WTC11 (cell line): ENCODE data around the gene FOXA3. TPM values are rescaled to one million over a fixed set of nuclear protein-coding genes. Genes with fewer than 3 reads are reported as not detected.
A peak's percentile ranks its signal among the peaks of the same experiment; 100 is the strongest.

ENCODE experiments used
- ATF1 ChIP-seq: sonication (generic); formaldehyde crosslinking; IDR thresholded peaks from 2 replicates; pipeline ENCODE4 v1.8.1; 2023; ENCODE audit warnings: mild to moderate bottlenecking, moderate library complexity, missing genetic modification reagents
- CBFB ChIP-seq: sonication (generic); formaldehyde crosslinking; IDR thresholded peaks from 2 replicates; pipeline ENCODE4 v1.8.1; 2022; ENCODE audit warnings: mild to moderate bottlenecking, low read depth, missing genetic modification reagents
- ELF4 ChIP-seq: sonication (generic); formaldehyde crosslinking; IDR thresholded peaks from 2 replicates; pipeline ENCODE4 v1.8.1; 2022; ENCODE audit warnings: low read depth, mild to moderate bottlenecking, moderate library complexity, missing genetic modification reagents
- ESRRA ChIP-seq: sonication (generic); formaldehyde crosslinking; IDR thresholded peaks from 2 replicates; pipeline ENCODE4 v1.8.1; 2022; ENCODE audit warnings: mild to moderate bottlenecking, missing genetic modification reagents, borderline replicate concordance
- FOXJ3 ChIP-seq: sonication (generic); formaldehyde crosslinking; IDR thresholded peaks from 2 replicates; pipeline ENCODE4 v1.9.0; 2021; ENCODE audit warnings: missing genetic modification reagents, mild to moderate bottlenecking, borderline replicate concordance
- GABPB1 ChIP-seq: sonication (generic); formaldehyde crosslinking; IDR thresholded peaks from 2 replicates; pipeline ENCODE4 v1.8.1; 2023; ENCODE audit warnings: mild to moderate bottlenecking, missing genetic modification reagents
- HMGA2 ChIP-seq: fragments of 250-450 bp; sonication (Bioruptor Pico); IDR thresholded peaks from 2 replicates; pipeline ENCODE4 v1.4.0; 2021; ENCODE audit warnings: mild to moderate bottlenecking, moderate library complexity
- KAT7 ChIP-seq: sonication (generic); formaldehyde crosslinking; IDR thresholded peaks from 2 replicates; pipeline ENCODE4 v1.8.1; 2023; ENCODE audit warnings: missing genetic modification reagents, mild to moderate bottlenecking, borderline replicate concordance
- MYBL2 ChIP-seq: sonication (generic); formaldehyde crosslinking; IDR thresholded peaks from 2 replicates; pipeline ENCODE4 v1.8.1; 2023; ENCODE audit warnings: mild to moderate bottlenecking, moderate library complexity, missing genetic modification reagents
- NR2C2 ChIP-seq: sonication (generic); formaldehyde crosslinking; IDR thresholded peaks from 2 replicates; pipeline ENCODE4 v1.8.0; 2022; ENCODE audit warnings: mild to moderate bottlenecking, missing genetic modification reagents
- RELA ChIP-seq: sonication (generic); formaldehyde crosslinking; IDR thresholded peaks from 2 replicates; pipeline ENCODE4 v1.8.1; 2022; ENCODE audit warnings: missing genetic modification reagents, mild to moderate bottlenecking, borderline replicate concordance
- TEAD1 ChIP-seq: sonication (generic); formaldehyde crosslinking; IDR thresholded peaks from 2 replicates; pipeline ENCODE4 v1.8.0; 2022; ENCODE audit warnings: mild to moderate bottlenecking, missing genetic modification reagents
- TP53 ChIP-seq: sonication (generic); formaldehyde crosslinking; IDR thresholded peaks from 2 replicates; pipeline ENCODE4 v1.8.1; 2023; ENCODE audit warnings: mild to moderate bottlenecking, missing genetic modification reagents
- ZBTB21 ChIP-seq: sonication (generic); formaldehyde crosslinking; IDR thresholded peaks from 2 replicates; pipeline ENCODE4 v1.8.1; 2023; ENCODE audit warnings: mild to moderate bottlenecking, missing genetic modification reagents, borderline replicate concordance
- ZNF219 ChIP-seq: sonication (generic); formaldehyde crosslinking; IDR thresholded peaks from 2 replicates; pipeline ENCODE4 v1.8.0; 2023; ENCODE audit warnings: missing genetic modification reagents, mild to moderate bottlenecking, borderline replicate concordance
- ZNF396 ChIP-seq: fragments of 250-450 bp; sonication (Bioruptor Pico); IDR thresholded peaks from 2 replicates; pipeline ENCODE4 v1.8.0; 2021; ENCODE audit warnings: mild to moderate bottlenecking, moderate library complexity, borderline replicate concordance
- ZNF423 ChIP-seq: fragments of 250-450 bp; sonication (Bioruptor Pico); IDR thresholded peaks from 2 replicates; pipeline ENCODE4 v2.1.2; 2022; ENCODE audit warnings: mild to moderate bottlenecking, moderate library complexity
- total RNA-seq: library from RNA; stranded (reverse); gene quantifications from 3 replicates; pipeline ENCODE4 v1.2.3, GENCODE V29; 2021
- TF ChIP-seq, protein P1 (sequence below): sonication (generic); formaldehyde crosslinking; IDR thresholded peaks from 2 replicates; pipeline ENCODE4 v1.8.1; 2023; ENCODE audit warnings: mild to moderate bottlenecking, missing genetic modification reagents, borderline replicate concordance
- TF ChIP-seq, protein P2 (sequence below): sonication (generic); formaldehyde crosslinking; IDR thresholded peaks from 2 replicates; pipeline ENCODE4 v1.8.1; 2023; ENCODE audit warnings: mild to moderate bottlenecking, missing genetic modification reagents
- TF ChIP-seq, protein P3 (sequence below): sonication (generic); formaldehyde crosslinking; IDR thresholded peaks from 2 replicates; pipeline ENCODE4 v1.8.0; 2023; ENCODE audit warnings: mild to moderate bottlenecking, missing genetic modification reagents
- TF ChIP-seq, protein P4 (sequence below): sonication (generic); formaldehyde crosslinking; IDR thresholded peaks from 2 replicates; pipeline ENCODE4 v1.8.0; 2023; ENCODE audit warnings: missing genetic modification reagents
- TF ChIP-seq, protein P5 (sequence below): sonication (generic); formaldehyde crosslinking; IDR thresholded peaks from 2 replicates; pipeline ENCODE4 v1.8.1; 2022; ENCODE audit warnings: low read depth, mild to moderate bottlenecking, moderate library complexity, missing genetic modification reagents, borderline replicate concordance
- TF ChIP-seq, protein P6 (sequence below): fragments of 200-600 bp; IDR thresholded peaks from 2 replicates; pipeline ENCODE4 v1.8.0; 2022; ENCODE audit warnings: antibody characterized with exemption

FOXA3 gene
- total RNA-seq, 1 experiment from 2014 or later: 20.7 TPM

DNA sequence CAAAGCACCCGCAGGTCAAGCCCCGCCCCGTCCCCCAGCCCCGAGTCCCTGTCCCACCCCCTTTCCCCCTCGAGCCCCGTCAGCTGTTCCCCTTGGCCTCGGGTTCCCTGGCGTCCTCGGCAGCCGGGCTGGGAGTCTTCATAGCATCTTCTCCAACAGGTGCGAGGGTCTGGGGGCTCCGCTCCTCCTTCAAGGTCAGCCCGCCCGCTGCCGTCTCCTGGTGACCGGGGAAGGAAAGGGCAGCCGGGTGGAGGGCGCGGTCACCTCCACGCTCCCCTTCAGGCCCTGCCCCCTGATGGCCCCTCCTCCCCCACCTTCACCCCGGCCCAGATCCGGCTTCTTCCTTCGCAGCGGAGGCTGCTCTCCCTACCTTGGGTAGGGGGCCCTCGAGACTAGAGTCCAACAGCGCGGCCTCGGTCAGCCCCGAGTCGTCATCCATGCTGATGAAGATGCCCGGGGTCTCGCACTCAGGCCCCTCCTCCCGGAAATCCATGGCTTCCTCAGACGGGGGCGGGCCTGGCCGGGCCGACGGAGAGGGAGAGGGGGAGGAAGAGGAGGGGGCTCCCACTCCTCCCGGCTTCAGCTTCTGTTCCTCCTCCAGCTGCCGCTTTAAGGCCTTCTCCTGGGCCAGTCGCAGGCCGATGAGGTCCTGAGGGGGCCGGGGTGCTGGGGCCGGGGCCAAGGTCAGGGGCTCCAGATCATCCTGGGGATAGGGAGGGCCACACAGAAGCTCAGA is 48.5 kb upstream of the FOXA3 start (continued):
- TF ChIP-seq RELA (no peak), TP53 (0 out of 2 replicates have a peak, but pooled peaks have one; percentile 8), HMGA2 (CRISPR knock-in tag) (no peak), NR2C2 (CRISPR knock-in tag) (no peak), ATF1 (CRISPR knock-in tag) (no peak), GABPB1 (CRISPR knock-in tag) (no peak), ESRRA (CRISPR knock-in tag) (no peak), TEAD1 (CRISPR knock-in tag) (no peak), FOXJ3 (CRISPR knock-in tag) (no peak), KAT7 (CRISPR knock-in tag) (no peak), CBFB (CRISPR knock-in tag) (no peak), ZBTB21 (CRISPR knock-in tag) (no peak), ZNF219 (CRISPR knock-in tag) (no peak), ZNF396 (CRISPR knock-in tag) (no peak), ZNF423 (CRISPR knock-in tag) (no peak), ELF4 (CRISPR knock-in tag) (no peak), MYBL2 (no peak)
- TF ChIP-seq, protein P1, sequence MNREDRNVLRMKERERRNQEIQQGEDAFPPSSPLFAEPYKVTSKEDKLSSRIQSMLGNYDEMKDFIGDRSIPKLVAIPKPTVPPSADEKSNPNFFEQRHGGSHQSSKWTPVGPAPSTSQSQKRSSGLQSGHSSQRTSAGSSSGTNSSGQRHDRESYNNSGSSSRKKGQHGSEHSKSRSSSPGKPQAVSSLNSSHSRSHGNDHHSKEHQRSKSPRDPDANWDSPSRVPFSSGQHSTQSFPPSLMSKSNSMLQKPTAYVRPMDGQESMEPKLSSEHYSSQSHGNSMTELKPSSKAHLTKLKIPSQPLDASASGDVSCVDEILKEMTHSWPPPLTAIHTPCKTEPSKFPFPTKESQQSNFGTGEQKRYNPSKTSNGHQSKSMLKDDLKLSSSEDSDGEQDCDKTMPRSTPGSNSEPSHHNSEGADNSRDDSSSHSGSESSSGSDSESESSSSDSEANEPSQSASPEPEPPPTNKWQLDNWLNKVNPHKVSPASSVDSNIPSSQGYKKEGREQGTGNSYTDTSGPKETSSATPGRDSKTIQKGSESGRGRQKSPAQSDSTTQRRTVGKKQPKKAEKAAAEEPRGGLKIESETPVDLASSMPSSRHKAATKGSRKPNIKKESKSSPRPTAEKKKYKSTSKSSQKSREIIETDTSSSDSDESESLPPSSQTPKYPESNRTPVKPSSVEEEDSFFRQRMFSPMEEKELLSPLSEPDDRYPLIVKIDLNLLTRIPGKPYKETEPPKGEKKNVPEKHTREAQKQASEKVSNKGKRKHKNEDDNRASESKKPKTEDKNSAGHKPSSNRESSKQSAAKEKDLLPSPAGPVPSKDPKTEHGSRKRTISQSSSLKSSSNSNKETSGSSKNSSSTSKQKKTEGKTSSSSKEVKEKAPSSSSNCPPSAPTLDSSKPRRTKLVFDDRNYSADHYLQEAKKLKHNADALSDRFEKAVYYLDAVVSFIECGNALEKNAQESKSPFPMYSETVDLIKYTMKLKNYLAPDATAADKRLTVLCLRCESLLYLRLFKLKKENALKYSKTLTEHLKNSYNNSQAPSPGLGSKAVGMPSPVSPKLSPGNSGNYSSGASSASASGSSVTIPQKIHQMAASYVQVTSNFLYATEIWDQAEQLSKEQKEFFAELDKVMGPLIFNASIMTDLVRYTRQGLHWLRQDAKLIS (CRISPR knock-in tag): no peak
- TF ChIP-seq, protein P2, sequence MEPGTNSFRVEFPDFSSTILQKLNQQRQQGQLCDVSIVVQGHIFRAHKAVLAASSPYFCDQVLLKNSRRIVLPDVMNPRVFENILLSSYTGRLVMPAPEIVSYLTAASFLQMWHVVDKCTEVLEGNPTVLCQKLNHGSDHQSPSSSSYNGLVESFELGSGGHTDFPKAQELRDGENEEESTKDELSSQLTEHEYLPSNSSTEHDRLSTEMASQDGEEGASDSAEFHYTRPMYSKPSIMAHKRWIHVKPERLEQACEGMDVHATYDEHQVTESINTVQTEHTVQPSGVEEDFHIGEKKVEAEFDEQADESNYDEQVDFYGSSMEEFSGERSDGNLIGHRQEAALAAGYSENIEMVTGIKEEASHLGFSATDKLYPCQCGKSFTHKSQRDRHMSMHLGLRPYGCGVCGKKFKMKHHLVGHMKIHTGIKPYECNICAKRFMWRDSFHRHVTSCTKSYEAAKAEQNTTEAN (CRISPR knock-in tag): no peak
- TF ChIP-seq, protein P3, sequence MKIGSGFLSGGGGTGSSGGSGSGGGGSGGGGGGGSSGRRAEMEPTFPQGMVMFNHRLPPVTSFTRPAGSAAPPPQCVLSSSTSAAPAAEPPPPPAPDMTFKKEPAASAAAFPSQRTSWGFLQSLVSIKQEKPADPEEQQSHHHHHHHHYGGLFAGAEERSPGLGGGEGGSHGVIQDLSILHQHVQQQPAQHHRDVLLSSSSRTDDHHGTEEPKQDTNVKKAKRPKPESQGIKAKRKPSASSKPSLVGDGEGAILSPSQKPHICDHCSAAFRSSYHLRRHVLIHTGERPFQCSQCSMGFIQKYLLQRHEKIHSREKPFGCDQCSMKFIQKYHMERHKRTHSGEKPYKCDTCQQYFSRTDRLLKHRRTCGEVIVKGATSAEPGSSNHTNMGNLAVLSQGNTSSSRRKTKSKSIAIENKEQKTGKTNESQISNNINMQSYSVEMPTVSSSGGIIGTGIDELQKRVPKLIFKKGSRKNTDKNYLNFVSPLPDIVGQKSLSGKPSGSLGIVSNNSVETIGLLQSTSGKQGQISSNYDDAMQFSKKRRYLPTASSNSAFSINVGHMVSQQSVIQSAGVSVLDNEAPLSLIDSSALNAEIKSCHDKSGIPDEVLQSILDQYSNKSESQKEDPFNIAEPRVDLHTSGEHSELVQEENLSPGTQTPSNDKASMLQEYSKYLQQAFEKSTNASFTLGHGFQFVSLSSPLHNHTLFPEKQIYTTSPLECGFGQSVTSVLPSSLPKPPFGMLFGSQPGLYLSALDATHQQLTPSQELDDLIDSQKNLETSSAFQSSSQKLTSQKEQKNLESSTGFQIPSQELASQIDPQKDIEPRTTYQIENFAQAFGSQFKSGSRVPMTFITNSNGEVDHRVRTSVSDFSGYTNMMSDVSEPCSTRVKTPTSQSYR (CRISPR knock-in tag): no peak
- TF ChIP-seq, protein P4, sequence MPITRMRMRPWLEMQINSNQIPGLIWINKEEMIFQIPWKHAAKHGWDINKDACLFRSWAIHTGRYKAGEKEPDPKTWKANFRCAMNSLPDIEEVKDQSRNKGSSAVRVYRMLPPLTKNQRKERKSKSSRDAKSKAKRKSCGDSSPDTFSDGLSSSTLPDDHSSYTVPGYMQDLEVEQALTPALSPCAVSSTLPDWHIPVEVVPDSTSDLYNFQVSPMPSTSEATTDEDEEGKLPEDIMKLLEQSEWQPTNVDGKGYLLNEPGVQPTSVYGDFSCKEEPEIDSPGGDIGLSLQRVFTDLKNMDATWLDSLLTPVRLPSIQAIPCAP (CRISPR knock-in tag): 0 out of 2 replicates have a peak, but pooled peaks have one; percentile 26
- TF ChIP-seq, protein P5, sequence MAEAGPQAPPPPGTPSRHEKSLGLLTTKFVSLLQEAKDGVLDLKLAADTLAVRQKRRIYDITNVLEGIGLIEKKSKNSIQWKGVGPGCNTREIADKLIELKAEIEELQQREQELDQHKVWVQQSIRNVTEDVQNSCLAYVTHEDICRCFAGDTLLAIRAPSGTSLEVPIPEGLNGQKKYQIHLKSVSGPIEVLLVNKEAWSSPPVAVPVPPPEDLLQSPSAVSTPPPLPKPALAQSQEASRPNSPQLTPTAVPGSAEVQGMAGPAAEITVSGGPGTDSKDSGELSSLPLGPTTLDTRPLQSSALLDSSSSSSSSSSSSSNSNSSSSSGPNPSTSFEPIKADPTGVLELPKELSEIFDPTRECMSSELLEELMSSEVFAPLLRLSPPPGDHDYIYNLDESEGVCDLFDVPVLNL: no peak
- TF ChIP-seq, protein P6, sequence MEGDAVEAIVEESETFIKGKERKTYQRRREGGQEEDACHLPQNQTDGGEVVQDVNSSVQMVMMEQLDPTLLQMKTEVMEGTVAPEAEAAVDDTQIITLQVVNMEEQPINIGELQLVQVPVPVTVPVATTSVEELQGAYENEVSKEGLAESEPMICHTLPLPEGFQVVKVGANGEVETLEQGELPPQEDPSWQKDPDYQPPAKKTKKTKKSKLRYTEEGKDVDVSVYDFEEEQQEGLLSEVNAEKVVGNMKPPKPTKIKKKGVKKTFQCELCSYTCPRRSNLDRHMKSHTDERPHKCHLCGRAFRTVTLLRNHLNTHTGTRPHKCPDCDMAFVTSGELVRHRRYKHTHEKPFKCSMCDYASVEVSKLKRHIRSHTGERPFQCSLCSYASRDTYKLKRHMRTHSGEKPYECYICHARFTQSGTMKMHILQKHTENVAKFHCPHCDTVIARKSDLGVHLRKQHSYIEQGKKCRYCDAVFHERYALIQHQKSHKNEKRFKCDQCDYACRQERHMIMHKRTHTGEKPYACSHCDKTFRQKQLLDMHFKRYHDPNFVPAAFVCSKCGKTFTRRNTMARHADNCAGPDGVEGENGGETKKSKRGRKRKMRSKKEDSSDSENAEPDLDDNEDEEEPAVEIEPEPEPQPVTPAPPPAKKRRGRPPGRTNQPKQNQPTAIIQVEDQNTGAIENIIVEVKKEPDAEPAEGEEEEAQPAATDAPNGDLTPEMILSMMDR: no peak
